ENCODE results near the gene MX1.

MX1 gene

DNA sequence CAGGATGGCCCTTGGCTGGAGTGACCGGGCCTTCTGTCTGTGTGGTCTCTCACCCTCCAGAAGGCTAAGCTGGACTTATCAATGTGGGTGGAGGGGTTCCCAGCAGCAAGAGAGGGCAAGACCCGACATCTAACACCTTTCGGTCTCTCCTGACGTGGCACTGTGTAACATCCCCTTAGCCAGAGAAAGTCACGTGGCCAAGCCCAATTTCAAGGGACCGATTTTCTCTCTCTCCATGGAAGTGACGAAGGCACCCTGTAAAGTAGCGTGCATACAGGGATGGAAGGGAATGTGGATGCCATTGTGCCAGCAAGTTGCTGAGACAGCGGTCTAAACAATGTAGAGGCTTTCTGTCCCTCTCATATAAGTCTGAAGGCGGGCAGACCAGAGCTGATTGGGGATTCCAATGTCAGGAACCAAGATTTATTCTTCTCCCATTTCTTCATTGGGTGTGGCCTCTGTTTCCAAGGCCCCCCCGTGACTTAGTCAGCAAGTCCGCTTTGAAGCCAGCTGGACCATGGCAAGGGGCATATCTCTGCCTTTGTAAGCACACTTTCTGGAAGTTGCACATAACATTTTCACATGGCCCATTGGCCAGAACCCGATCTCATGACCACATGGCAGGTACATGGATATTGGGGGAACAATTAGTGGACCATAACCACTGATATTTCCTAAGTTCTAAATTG is 12.5 kb downstream of the MX1 start:
- no peak overlapping the region for H3K27ac Mint-ChIP-seq
- H3K9me3 Mint-ChIP-seq = peaks cover 13% of the 10 kb centered on the region
- no peak for DNase-seq
- no peaks in the 10 kb centered on the region for H3K4me1 Mint-ChIP-seq
- no peak overlapping the region for H3K4me3 Mint-ChIP-seq
- TF ChIP-seq, protein P1, sequence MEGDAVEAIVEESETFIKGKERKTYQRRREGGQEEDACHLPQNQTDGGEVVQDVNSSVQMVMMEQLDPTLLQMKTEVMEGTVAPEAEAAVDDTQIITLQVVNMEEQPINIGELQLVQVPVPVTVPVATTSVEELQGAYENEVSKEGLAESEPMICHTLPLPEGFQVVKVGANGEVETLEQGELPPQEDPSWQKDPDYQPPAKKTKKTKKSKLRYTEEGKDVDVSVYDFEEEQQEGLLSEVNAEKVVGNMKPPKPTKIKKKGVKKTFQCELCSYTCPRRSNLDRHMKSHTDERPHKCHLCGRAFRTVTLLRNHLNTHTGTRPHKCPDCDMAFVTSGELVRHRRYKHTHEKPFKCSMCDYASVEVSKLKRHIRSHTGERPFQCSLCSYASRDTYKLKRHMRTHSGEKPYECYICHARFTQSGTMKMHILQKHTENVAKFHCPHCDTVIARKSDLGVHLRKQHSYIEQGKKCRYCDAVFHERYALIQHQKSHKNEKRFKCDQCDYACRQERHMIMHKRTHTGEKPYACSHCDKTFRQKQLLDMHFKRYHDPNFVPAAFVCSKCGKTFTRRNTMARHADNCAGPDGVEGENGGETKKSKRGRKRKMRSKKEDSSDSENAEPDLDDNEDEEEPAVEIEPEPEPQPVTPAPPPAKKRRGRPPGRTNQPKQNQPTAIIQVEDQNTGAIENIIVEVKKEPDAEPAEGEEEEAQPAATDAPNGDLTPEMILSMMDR (IDR thresholded peaks at IDR 0.05) = no peak
- H3K36me3 Mint-ChIP-seq (ENCODE audit: low read depth) = no peaks in the 10 kb centered on the region
- peaks cover 4% of the 10 kb centered on the region for H3K27me3 Mint-ChIP-seq (ENCODE audit: low read depth, poor library complexity)

DNA sequence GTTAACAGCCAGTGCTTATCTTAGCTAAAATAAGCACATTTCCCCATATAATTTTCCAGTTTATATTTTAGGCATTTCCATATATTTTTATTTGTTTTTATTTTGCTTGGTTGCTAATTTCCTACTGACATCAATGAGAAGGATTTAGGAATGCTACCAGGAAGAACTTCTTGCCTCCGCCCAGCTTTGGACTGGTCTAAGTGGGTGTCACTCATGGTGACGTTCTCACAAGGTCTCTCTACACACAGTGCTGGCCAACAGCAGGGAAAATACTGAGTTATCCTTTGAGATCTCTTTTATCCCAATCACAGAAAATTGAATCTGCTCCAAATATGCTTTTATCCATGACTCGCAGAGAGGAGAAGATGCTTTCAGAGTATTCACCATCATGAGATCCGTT is 13.2 kb downstream of the MX1 start:
- H3K9me3 Mint-ChIP-seq = peaks cover 13% of the 10 kb centered on the region
- no peak overlapping the region for H3K4me3 Mint-ChIP-seq
- no peaks in the 10 kb centered on the region for H3K4me1 Mint-ChIP-seq
- H3K27ac Mint-ChIP-seq = no peak overlapping the region
- no peak for DNase-seq
- peaks cover 7% of the 10 kb centered on the region for H3K27me3 Mint-ChIP-seq (ENCODE audit: low read depth, poor library complexity)
- TF ChIP-seq, protein P1 (IDR thresholded peaks at IDR 0.05) = no peak
- no peaks in the 10 kb centered on the region for H3K36me3 Mint-ChIP-seq (ENCODE audit: low read depth)

DNA sequence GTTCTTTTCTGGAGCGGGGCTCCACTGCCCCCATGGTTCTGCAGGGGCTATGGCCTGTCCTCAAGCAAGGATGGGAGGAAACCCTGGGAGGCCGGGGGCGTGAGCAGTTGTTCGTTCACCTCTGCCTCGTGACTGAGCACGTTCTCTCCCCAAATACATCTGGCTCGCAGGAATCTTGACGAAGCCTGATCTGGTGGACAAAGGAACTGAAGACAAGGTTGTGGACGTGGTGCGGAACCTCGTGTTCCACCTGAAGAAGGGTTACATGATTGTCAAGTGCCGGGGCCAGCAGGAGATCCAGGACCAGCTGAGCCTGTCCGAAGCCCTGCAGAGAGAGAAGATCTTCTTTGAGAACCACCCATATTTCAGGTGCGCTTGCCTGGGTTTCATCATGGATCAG is 15.5 kb downstream of the MX1 start:
- H3K27ac Mint-ChIP-seq = no peak overlapping the region
- TF ChIP-seq, protein P1 (IDR thresholded peaks at IDR 0.05) = no peak
- no peaks in the 10 kb centered on the region for H3K36me3 Mint-ChIP-seq (ENCODE audit: low read depth)
- no peak overlapping the region for H3K4me3 Mint-ChIP-seq
- DNase-seq = no peak
- H3K27me3 Mint-ChIP-seq (ENCODE audit: low read depth, poor library complexity) = peaks cover 7% of the 10 kb centered on the region
- H3K4me1 Mint-ChIP-seq = peaks cover 6% of the 10 kb centered on the region
- no peaks in the 10 kb centered on the region for H3K9me3 Mint-ChIP-seq

DNA sequence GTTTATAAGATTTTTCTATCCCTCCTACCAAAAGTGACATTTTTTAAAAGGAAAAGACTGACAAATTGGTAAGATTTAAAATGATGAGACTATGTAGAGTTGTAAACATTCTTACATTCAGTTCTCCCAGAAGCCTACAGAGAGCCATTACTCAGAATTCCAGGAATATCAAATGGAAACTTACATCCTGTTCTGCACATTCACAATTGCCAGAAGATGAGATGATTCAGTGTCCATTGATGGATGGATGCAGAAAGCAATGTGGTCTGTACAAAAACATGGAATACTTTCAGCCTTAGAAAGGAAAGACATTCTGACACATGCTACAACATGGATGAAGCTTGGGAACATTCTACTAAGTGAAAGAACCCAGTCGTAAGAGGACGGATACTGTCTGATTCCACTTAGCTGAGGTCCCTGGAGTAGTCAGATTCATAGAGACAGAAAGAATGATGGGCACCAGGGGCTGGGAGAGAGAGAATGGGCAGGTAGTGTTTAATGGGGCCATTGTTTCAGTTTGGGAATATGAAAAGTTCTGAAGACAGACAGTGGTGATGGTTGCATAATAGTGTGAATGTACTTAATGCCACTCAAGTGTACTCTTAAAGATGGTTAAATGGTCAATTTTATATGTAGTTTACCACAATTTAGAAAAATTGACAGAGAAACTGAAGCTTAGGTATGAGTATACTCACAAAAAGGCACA is 16.6 kb downstream of the MX1 start:
- H3K4me3 Mint-ChIP-seq = no peak overlapping the region
- no peaks in the 10 kb centered on the region for H3K36me3 Mint-ChIP-seq (ENCODE audit: low read depth)
- H3K27ac Mint-ChIP-seq = no peak overlapping the region
- TF ChIP-seq, protein P1 (IDR thresholded peaks at IDR 0.05) = no peak
- peaks cover 7% of the 10 kb centered on the region for H3K27me3 Mint-ChIP-seq (ENCODE audit: low read depth, poor library complexity)
- H3K9me3 Mint-ChIP-seq = peaks cover 4% of the 10 kb centered on the region
- peaks cover 6% of the 10 kb centered on the region for H3K4me1 Mint-ChIP-seq
- no peak for DNase-seq

DNA sequence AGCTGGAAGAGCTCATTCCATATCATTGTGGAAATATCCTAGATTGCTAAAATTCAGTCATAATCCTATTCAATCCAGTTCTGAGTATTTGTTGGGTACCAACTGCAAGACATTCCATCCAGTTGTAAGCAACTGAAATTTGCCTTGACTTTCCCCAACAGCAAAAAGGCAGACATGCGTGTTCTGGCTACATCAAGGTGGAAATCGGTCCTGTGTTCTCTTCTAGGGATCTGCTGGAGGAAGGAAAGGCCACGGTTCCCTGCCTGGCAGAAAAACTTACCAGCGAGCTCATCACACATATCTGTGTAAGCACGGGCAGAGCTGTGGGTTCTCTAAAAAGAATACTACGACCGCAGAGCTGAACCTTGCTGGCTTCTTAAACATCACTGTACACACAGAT is 17.5 kb downstream of the MX1 start:
- no peak overlapping the region for H3K27ac Mint-ChIP-seq
- no peaks in the 10 kb centered on the region for H3K36me3 Mint-ChIP-seq (ENCODE audit: low read depth)
- H3K4me3 Mint-ChIP-seq = no peak overlapping the region
- H3K9me3 Mint-ChIP-seq = peaks cover 7% of the 10 kb centered on the region
- TF ChIP-seq, protein P1 (IDR thresholded peaks at IDR 0.05) = no peak
- H3K27me3 Mint-ChIP-seq (ENCODE audit: low read depth, poor library complexity) = peaks cover 7% of the 10 kb centered on the region
- H3K4me1 Mint-ChIP-seq = peaks cover 6% of the 10 kb centered on the region
- DNase-seq = no peak

All from nephron progenitor cell (in vitro differentiated cells).